ENCODE results near the gene ZBTB37.

- TF ChIP-seq, protein P1, sequence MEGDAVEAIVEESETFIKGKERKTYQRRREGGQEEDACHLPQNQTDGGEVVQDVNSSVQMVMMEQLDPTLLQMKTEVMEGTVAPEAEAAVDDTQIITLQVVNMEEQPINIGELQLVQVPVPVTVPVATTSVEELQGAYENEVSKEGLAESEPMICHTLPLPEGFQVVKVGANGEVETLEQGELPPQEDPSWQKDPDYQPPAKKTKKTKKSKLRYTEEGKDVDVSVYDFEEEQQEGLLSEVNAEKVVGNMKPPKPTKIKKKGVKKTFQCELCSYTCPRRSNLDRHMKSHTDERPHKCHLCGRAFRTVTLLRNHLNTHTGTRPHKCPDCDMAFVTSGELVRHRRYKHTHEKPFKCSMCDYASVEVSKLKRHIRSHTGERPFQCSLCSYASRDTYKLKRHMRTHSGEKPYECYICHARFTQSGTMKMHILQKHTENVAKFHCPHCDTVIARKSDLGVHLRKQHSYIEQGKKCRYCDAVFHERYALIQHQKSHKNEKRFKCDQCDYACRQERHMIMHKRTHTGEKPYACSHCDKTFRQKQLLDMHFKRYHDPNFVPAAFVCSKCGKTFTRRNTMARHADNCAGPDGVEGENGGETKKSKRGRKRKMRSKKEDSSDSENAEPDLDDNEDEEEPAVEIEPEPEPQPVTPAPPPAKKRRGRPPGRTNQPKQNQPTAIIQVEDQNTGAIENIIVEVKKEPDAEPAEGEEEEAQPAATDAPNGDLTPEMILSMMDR (IDR thresholded peaks at IDR 0.05) = no peak
- TF ChIP-seq POLR2AphosphoS5 (IDR thresholded peaks at IDR 0.05) = no peak
- no peak for TF ChIP-seq POLR2A (IDR thresholded peaks at IDR 0.05)
Measured at GRCh38 chr1:173853074-173853473, 15.1 kb upstream of the ZBTB37 start.

Measured in gastroesophageal sphincter (tissue), 3 donors.